D341Med (cell line): ENCODE results near the gene ATP2B3.

Experiments used
- DNase-seq: peaks from one replicate; pipeline ENCODE4 v3.0.0; 2012; ENCODE audit warnings: low spot score

Gene ATP2B3

DNA sequence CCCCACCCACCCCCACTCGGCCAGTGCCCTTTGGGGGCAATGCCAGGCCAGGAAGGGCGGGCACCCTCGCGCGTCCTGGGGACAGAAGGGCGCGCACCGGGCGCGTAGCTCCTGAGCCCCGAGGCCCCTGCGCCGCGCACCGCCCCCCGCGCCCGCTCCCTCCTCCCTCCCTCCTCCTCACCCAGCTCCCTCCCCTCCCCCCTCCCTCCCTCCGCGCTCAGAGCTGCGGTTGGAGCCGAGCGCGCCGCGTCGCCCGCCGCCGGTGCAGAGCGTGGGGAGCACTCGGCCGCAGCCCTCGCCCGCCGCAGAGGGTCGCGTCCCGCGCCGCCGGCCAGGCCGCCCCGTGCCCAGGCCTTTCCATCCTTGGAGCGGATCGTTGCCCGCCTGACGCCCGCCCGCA lies at the start of gene ATP2B3:
Gene ATP2B3 (plus strand): TSS at position 220 of the 400 bp plus-strand sequence. CDS start 18,606 bp downstream, outside the sequence.
- DNase-seq, result peak; percentile 76

DNA sequence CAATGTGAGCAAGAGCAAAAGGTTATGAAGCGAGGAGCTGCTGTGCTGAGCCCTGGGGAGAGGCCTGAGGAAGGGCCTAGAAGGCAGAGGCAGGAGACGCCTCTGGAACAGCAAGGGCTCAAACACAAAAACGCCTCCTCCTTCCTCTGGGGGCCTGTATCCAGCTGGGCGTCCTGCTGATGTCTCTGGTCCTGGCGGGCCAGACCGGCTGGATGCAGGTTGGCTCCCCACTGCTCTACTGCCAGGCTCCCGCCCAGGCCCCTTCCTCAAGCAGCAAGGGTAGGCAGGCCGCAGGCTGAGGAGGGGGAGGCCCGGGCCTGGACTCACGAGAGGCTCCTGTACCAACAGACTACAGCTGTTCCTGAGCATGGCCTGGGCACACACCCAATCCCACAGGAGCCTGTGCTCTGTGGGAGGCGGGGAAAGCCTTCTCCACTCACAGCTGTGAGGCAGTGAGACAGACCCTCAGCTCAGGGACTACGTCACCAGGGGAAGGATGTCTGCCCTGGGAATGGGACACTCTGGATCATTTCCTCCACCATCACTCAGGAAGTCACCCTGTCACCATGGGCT lies 49.3 kb upstream of the ATP2B3 start:
- no peak for DNase-seq

DNA sequence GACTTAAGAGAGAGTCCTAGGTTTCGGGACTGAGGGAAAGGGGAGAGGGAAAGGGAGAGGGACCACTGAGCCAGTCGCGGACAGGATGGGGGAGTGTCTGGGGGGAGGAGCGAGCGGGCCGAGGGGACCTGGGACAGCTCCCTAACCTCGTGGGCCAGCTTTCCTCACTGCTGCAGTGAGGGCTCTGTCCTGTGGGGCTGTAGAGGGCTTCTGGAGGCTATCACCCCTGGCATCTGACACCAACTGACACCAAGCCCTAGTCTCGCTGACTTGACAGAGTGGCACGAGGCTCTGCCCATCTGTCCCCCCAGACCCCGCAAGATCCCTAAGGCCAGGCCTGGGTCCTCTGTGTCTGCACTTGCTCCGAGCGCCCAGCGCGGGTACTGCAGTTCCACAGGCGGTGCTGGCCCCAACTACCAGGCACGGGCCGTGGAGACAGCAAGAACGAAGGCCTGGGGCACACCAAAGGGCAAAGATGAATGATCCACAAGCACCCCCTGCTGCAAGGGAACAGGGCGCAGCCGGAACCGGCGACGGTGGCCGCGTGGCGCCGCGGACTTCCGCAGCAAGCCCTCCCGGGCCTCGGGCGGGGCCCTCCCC lies 47.5 kb upstream of the ATP2B3 start:
- peak; percentile 50 for DNase-seq

DNA sequence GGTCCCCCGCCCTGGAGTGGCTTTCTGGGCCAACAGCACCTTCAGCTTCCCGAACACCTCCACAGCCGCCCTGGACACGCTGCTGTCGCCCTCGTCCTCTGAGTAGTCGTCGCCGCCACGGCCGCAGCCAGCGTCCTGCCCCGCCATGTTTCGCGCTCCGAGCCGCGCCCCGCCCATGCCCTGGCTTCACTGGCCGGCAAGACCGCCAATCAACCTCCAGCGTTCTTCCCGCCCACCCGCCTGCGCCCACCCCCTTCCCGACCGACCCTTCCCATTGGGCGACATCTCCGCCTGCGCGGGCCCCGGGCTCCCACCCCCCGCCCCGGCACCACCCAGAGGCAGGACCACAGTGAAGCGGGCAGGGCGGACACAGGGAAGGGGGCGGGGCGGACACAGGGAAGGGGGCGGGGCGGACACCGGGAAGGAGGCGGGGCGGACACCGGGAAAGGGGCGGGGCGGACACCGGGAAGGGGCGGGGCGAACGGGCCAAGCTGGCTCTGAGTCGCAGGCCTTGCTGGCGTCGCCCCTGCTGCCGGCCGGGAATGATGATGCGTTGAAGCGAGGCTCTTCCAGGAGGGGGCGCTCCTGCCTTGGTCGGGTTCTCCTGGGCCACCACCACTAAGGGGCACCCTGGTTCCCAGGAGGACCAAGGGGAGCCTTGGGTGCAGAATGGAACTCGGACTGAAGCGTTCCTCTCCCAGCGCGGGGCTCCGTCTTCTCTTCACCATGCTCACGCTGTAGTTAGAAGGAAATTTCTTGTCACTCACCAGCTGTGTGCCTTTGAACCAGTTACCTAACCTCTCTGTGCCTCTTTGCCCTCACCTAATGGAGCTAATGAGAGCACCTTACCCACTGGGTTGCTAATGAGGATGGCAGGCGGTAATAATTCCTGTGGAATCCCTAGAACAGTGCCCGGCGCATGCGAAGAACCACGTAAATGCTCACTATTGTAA lies 46.8 kb upstream of the ATP2B3 start, which contains the start of gene HAUS7:
Gene HAUS7 (minus strand): TSS at position 166 of the 953 bp plus-strand sequence. CDS start 19 bp downstream, at position 147.
- DNase-seq, result peak; percentile 91

DNA sequence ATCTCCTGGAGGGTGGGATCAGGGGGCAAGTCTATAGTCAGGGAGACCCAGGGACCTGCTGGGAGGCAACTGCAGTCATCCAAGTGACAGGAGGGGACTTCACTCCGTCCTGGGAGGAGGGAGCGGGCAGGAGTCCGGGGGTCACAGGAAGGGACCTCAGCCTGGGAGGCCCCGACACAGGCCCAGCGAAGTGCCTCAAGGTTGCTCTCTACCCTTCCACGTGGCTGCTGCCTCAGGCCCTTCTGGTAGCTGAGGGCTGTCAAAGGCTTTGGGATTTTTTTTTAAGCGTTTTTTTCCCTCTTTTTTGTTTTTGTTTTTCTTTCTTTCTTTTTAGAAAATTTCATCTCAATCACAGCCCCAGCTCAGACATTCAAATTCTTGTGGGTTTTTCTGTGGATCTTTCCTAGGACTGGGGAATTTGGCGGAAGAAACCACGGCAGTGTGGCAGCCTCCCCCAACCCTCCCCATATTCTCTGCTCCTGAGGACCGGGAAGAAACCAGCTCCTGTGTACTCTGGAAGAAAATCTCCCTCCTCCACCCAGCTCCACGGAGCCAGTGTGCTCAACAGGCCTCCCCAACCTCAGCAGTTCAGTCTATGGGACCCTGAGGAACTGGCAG lies 45.7 kb upstream of the ATP2B3 start:
- no peak for DNase-seq

GRCh38 chrX:153473126-153473525 lies 44.3 kb upstream of the ATP2B3 start:
- DNase-seq, result no peak

DNA sequence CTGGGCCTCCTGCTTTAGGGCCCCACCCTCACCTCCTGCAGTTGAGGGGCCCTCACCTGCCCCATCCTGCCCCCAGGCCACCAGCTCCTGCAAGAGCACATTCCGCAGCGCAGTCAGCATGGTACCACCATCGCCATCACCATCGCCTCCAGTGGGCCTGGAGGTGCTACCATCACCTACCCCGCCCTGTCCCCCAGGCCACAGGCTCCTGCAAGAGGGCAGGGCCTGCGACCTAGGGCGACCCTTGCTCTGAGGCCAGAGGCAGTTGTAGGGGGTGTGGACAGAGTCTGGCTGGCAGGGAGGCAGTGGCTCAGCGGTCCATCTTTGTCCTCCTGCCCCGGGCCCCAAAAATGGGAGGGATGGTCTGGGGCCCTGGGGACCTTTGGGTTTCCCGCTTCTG lies 43.2 kb upstream of the ATP2B3 start:
- DNase-seq, result no peak

- no peak for DNase-seq
Observed at GRCh38 chrX:153474718-153475117, 42.7 kb upstream of the ATP2B3 start.

DNA sequence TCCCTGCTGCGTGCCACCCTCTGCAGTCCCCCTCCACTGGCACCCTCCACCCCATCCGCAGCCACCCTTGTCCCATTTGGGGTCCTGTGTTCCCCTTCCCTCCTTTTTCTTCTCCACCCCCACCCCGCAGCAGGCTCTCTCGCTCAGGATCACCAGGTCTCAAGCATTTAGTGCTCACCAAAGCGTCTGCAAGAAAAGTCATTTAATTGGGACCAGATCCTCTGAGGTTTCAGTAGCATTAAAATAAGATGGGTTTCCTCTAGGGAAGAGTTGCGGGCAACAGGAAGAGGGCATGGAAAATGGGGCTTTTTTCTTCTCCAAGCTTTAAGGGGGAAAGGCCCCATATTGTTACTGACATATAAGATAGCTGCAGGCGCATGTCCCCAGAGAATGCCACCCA lies 42.2 kb upstream of the ATP2B3 start:
- no peak for DNase-seq

DNA sequence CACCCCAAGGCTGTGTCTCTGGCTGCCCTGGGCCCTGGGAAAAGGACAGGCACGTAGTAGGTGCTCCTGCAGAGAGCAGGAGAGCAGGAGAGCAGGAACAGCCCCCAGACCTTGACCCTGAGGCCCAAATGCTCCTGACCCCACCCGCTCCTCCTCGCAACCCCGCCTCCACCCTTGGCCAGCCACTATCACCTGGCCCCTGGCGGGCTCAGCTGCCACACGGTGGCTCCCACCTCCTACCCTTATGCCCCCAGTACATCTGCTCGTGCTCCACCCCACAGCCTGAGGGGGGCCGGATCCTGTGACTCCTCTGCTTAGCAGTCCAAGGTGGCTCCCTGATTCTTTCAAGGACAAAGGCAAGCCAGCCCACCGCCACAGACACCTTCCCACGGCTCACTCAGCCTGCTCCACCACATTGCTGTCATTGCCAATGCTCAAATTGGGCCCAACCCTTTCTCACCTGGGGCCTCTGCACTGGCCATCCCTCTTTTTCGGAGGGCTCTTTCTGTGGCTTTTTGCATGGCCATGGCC lies 41.6 kb upstream of the ATP2B3 start:
- DNase-seq, result no peak

GRCh38 chrX:153476666-153477363 lies 40.6 kb upstream of the ATP2B3 start:
- peak; percentile 66 for DNase-seq

GRCh38 chrX:153477364-153477857 lies 40.0 kb upstream of the ATP2B3 start:
- no peak for DNase-seq

- DNase-seq, result no peak
Observed at GRCh38 chrX:153477901-153478300, 39.5 kb upstream of the ATP2B3 start.

DNA sequence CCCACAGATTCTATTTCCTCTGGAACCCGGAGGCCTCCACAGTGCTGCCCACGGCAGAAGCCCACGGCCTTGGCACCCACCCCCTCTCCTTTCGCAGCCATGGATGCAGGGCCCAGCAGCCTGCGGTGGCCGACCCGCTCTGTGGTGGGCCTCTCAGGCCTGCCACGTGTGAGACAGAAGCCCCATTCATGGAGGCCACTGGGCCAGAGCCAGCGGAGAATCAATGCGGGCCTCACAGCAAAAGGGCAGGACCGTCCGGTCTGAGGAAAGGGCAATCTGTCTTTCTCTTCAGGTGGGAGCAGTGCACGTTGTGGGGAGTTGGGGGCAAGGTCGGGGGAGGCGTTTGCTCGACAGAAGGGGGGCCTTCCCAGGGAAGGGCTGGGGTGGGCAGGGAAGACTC lies 38.7 kb upstream of the ATP2B3 start:
- no peak for DNase-seq

DNA sequence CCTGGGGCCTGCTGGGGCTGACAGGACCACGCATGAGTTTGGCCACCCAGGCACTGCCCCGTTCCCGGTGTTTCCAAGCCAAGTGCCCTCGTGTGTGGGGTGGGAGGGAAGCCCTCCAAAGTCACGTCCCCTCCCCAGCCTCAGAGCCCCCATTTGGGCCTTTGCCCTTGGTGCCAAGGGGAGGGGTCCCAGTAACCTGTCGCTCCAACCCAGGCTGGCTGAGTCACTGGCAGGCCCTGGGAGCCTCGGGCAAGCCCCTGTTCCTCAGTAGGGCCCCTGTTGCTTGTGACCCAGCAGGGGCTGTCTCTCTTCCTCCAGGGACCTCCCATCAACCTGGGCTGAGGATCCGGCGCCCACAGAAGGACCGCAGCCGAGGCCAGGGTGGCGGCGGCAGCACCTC lies 36.4 kb upstream of the ATP2B3 start:
- no peak for DNase-seq

- no peak for DNase-seq
Observed at GRCh38 chrX:153482376-153483015, 34.9 kb upstream of the ATP2B3 start.

- no peak for DNase-seq
Observed at GRCh38 chrX:153485396-153486080, 31.9 kb upstream of the ATP2B3 start.

DNA sequence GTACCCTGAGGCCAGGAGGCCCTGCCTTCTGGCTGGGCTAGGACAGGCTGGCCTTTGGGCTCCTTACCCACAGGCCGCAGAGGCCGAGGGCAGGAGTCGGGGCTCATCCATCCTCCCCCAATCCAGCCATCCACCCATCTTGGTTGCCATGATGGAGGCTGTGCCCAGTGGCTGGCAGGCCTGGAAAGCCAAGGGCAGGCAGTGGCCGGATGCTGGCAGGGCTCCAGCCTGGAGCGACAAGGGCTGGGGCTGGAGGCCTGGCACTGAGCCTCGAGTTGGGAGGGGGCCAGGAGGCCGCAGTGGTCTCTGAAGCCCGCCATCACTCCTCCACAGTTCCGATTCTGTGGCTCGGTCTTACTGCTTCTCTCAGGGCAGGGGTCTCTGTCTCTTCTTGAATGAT lies 31.3 kb upstream of the ATP2B3 start:
- no peak for DNase-seq

DNA sequence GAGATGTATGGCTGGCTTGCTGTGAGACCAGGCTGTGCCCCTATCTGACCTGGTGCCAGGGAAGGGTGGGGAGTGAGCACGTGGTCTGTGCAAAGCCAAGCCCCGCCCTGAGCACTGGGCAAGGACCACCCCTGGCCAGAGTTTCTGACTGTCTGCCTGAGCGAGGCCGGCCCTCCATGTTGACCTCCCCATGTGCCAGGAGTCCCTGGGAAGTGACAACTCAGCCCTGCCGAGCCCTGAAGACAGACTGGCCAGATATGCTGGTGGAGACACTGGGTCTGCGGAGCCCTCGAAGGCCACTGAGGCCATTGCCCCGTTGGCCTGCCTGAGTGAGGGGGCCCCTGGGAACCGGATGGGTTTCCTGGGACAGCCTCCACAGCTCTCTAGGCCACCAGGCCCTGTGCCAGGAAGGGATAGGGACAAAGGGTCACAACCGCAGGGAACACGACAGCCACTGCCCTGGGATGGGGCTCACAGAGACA lies 29.8 kb upstream of the ATP2B3 start:
- no peak for DNase-seq
